ENCODE measurements around the gene CLPTM1. TPM values are rescaled to one million over a fixed set of nuclear protein-coding genes. Genes with fewer than 3 reads are reported as not detected.
A peak's percentile ranks its signal among the peaks of the same experiment; 100 is the strongest.

CLPTM1 gene
- total and polyA plus RNA-seq, 9 donors, result 36.4 to 103 (median 81.6) TPM

DNA sequence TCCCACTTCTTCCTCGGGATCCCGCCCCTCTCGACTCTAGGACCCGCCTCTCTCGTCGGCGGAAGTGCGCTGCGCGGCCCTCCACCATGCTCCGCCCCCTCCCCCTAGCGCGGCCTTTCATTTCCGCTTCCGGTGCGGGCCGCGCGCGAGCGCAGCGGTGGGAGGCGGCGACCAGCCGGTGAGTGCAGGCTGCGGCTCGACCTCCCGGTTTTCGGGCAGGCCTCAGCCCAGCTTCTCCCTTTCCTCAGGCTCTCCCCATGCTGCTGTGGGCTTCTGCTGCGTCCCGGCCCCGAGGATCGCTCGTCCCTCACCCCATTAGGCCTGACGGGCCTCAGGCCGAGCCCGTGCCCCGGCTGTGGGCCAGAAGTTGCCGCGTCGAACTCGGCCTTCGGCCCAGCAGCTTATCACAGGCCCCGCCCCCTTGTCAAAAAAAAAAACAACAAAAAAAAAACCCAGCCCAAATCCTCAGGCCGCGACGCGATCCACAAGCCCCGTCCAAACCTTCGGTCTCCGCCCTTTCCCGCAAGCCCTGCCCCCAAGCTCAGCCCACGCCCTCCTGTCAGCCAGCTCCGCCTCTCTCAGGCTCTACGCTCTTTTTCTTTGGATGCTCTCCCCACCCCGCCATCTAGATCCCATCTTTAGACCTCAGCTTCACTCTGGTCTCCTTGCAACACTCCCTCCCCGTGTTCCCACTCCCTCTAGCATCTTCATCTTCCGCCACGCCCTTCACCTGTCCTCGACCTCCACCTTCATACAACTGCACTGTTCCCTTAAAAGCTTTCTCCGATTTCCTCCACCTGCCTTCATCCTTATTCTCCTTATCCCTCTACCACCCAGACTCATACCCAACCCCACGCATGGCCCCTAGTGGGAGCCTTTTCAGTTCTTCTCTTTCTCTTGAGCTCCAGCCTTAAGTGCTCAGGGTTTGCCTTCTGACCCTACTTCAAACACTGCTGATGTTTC lies 84.0 kb downstream of the CLPTM1 start, which contains the start of gene CLASRP:
CLASRP (plus strand) TSS at position 115 of the 963 bp plus-strand sequence. CDS start 1,168 bp downstream, outside the sequence.
- TF ChIP-seq POLR2A (IDR thresholded peaks at IDR 0.05), result peak; percentile 98
- no peak for TF ChIP-seq EP300 (IDR thresholded peaks at IDR 0.05)
- TF ChIP-seq, protein P1, sequence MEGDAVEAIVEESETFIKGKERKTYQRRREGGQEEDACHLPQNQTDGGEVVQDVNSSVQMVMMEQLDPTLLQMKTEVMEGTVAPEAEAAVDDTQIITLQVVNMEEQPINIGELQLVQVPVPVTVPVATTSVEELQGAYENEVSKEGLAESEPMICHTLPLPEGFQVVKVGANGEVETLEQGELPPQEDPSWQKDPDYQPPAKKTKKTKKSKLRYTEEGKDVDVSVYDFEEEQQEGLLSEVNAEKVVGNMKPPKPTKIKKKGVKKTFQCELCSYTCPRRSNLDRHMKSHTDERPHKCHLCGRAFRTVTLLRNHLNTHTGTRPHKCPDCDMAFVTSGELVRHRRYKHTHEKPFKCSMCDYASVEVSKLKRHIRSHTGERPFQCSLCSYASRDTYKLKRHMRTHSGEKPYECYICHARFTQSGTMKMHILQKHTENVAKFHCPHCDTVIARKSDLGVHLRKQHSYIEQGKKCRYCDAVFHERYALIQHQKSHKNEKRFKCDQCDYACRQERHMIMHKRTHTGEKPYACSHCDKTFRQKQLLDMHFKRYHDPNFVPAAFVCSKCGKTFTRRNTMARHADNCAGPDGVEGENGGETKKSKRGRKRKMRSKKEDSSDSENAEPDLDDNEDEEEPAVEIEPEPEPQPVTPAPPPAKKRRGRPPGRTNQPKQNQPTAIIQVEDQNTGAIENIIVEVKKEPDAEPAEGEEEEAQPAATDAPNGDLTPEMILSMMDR (IDR thresholded peaks at IDR 0.05), result peak in 1 of 3 donors; percentile 30
- Histone ChIP-seq H3K4me3 (peak within 1 kb of the TSS; percentile 95), H3K4me1 (ENCODE audit: insufficient read depth) (peaks cover 6% of the 10 kb centered on the region), H3K9me3 (no peaks in the 10 kb centered on the region), H3K27ac (peak within 1 kb of the TSS; percentile 42 to 87), H3K36me3 (no peaks in the 10 kb centered on the region), H3K27me3 (no peaks in the 10 kb centered on the region)
- 1 to 2% (median 1%) methylated on average over 62 of the region's 62 CpGs for WGBS, 3 donors
- intact Hi-C loops (cut with DNase I), result no loop called here
- peak; percentile 89 to 94 (median 92) for DNase-seq

DNA sequence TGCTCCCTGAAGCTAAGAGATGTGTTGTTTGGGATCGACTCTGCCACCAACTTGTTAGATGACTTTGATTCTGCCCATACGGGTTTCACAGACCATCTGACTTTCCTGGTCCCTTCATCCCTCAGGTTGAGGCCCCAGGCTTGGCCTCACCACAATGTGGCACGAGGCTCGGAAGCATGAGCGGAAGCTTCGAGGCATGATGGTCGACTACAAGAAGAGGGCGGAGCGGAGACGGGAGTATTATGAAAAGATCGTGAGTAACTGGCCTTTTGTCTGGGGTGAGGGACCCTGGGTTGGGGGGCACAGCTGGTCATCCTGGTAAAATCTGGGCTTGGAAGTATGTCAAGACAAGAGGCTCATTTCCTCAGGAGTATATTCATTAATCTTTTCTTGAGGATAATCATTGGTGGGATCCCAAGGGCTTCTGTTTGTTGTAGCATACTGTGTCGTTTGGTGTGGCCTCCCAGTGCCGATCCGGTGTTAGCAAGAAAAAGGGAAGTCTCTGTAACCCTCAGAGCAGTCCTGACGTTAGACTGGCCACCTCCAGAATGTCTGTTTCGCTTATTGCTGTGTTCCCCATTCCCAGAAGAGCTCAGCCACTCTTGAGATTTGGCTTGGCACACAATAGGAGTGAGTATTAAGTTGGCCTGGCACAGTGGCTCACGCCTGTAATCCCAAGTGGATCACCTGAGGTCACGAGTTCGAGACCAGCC lies 85.0 kb downstream of the CLPTM1 start:
- H3K9me3 ChIP-seq, result no peaks in the 10 kb centered on the region
- no peak for DNase-seq
- intact Hi-C loops (cut with DNase I), result no loop called here
- no peak overlapping the region for H3K4me3 ChIP-seq
- H3K27ac ChIP-seq, result no peak overlapping the region
- no peaks in the 10 kb centered on the region for H3K27me3 ChIP-seq
- 72 to 80% (median 78%) methylated on average over 19 of the region's 19 CpGs for WGBS, 3 donors
- no peaks in the 10 kb centered on the region for H3K36me3 ChIP-seq
- H3K4me1 ChIP-seq (ENCODE audit: insufficient read depth), result peaks cover 6% of the 10 kb centered on the region
- TF ChIP-seq, protein P1 (IDR thresholded peaks at IDR 0.05), result no peak
- TF ChIP-seq EP300 (IDR thresholded peaks at IDR 0.05), result no peak
- TF ChIP-seq POLR2A (IDR thresholded peaks at IDR 0.05), result no peak

DNA sequence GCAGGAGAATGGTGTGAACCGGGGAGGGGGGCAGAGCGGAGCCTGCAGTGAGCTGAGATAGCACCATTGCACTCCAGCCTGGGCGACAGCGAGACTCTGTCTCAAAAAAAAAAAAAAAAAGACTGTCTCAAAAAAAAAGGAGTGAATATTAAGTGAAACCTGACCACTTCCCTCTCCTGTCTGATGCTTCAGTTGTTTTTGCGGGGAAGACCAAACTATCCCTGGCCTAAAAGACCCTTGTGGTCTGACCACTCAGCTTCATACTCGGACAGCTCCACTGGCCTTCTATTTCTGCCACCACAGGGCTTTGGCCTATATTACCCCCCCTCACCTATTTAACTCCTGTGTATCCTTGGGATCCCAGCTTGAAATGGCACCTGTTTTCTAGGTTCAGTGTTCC lies 85.9 kb downstream of the CLPTM1 start:
- Histone ChIP-seq H3K36me3 (no peaks in the 10 kb centered on the region), H3K9me3 (no peaks in the 10 kb centered on the region), H3K27me3 (no peaks in the 10 kb centered on the region), H3K4me3 (no peak overlapping the region), H3K4me1 (ENCODE audit: insufficient read depth) (peaks cover 6% of the 10 kb centered on the region), H3K27ac (no peak overlapping the region)
- WGBS, 3 donors, result 74 to 85% (median 81%) methylated on average over 6 of the region's 6 CpGs
- TF ChIP-seq POLR2A (IDR thresholded peaks at IDR 0.05) (no peak), EP300 (IDR thresholded peaks at IDR 0.05) (no peak)
- TF ChIP-seq, protein P1 (IDR thresholded peaks at IDR 0.05), result no peak
- DNase-seq, result no peak
- intact Hi-C loops (cut with DNase I), result no loop called here

Other genes with a start within 250 kb of the CLPTM1 start
- 100 to 1,000 TPM in 2 of 7 donors, 10 to 100 TPM in 5; 17.8 to 141 (median 50.7) TPM for gene BCL3, start 206.7 kb upstream of the CLPTM1 start, total RNA-seq
- 10 to 100 TPM in 1 of 2 donors, 1 to 10 TPM in 1; 3.2 to 43.4 TPM for gene BCL3, start 206.7 kb upstream of the CLPTM1 start, polyA plus RNA-seq
- 10 to 100 TPM in 1 of 7 donors, 1 to 10 TPM in 3, under 1 TPM in 1, not detected in 2; 0.46 to 10.3 (median 2.2) TPM for gene CBLC, start 177.5 kb upstream of the CLPTM1 start, total RNA-seq
- gene CBLC, start 177.5 kb upstream of the CLPTM1 start, polyA plus RNA-seq, result under 1 TPM in 1 of 2 donors, not detected in 1; 0.08 TPM
- gene BCAM, start 146.3 kb upstream of the CLPTM1 start, total RNA-seq, result 100 to 1,000 TPM in 2 of 7 donors, 10 to 100 TPM in 5; 18.4 to 419 (median 87.0) TPM
- gene BCAM, start 146.3 kb upstream of the CLPTM1 start, polyA plus RNA-seq, result 10 to 100 TPM in 1 of 2 donors, 1 to 10 TPM in 1; 9.7 to 62.0 TPM
- 100 to 1,000 TPM in 1 of 7 donors, 10 to 100 TPM in 6; 37.8 to 185 (median 71.8) TPM for gene NECTIN2, start 109.1 kb upstream of the CLPTM1 start, total RNA-seq
- 10 to 100 TPM; 40.3 to 76.3 TPM for gene NECTIN2, start 109.1 kb upstream of the CLPTM1 start, polyA plus RNA-seq
- gene TOMM40, start 64.1 kb upstream of the CLPTM1 start, total RNA-seq, result 10 to 100 TPM; 23.5 to 63.9 (median 43.7) TPM
- 10 to 100 TPM; 11.1 to 23.1 TPM for gene TOMM40, start 64.1 kb upstream of the CLPTM1 start, polyA plus RNA-seq
- gene APOE, start 49.6 kb upstream of the CLPTM1 start, total RNA-seq, result 100 to 1,000 TPM; 138 to 799 (median 455) TPM
- 100 to 1,000 TPM; 124 to 934 TPM for gene APOE, start 49.6 kb upstream of the CLPTM1 start, polyA plus RNA-seq
- gene APOC1, start 40.8 kb upstream of the CLPTM1 start, total RNA-seq, result 100 to 1,000 TPM in 1 of 7 donors, 10 to 100 TPM in 6; 14.4 to 104 (median 45.0) TPM
- gene APOC1, start 40.8 kb upstream of the CLPTM1 start, polyA plus RNA-seq, result 100 to 1,000 TPM in 1 of 2 donors, 10 to 100 TPM in 1; 96.5 to 625 TPM
- gene APOC4, start 13.1 kb upstream of the CLPTM1 start, total RNA-seq, result under 1 TPM in 1 of 7 donors, not detected in 6; 0.57 TPM
- gene APOC4, start 13.1 kb upstream of the CLPTM1 start, polyA plus RNA-seq, result not detected
- 1 to 10 TPM in 2 of 7 donors, under 1 TPM in 1, not detected in 4; 0.32 to 1.6 (median 1.1) TPM for gene APOC2, start 9.3 kb upstream of the CLPTM1 start, total RNA-seq
- gene APOC2, start 9.3 kb upstream of the CLPTM1 start, polyA plus RNA-seq, result 1 to 10 TPM in 1 of 2 donors, under 1 TPM in 1; 0.34 to 5.5 TPM
- gene RELB, start 46.1 kb downstream of the CLPTM1 start, total RNA-seq, result 10 to 100 TPM in 5 of 7 donors, 1 to 10 TPM in 2; 5.4 to 23.2 (median 10.4) TPM
- gene RELB, start 46.1 kb downstream of the CLPTM1 start, polyA plus RNA-seq, result 1 to 10 TPM; 3.0 to 7.1 TPM
- gene CLASRP, start 83.7 kb downstream of the CLPTM1 start, total RNA-seq, result 100 to 1,000 TPM in 2 of 7 donors, 10 to 100 TPM in 5; 52.3 to 113 (median 80.3) TPM
- 10 to 100 TPM; 29.5 to 82.1 TPM for gene CLASRP, start 83.7 kb downstream of the CLPTM1 start, polyA plus RNA-seq
- gene ZNF296, start 121.1 kb downstream of the CLPTM1 start, total RNA-seq, result 1 to 10 TPM in 1 of 7 donors, under 1 TPM in 6; 0.24 to 2.4 (median 0.52) TPM
- under 1 TPM in 1 of 2 donors, not detected in 1; 0.29 TPM for gene ZNF296, start 121.1 kb downstream of the CLPTM1 start, polyA plus RNA-seq
- 10 to 100 TPM; 10.4 to 16.0 (median 12.1) TPM for gene GEMIN7, start 123.9 kb downstream of the CLPTM1 start, total RNA-seq
- gene GEMIN7, start 123.9 kb downstream of the CLPTM1 start, polyA plus RNA-seq, result 10 to 100 TPM in 1 of 2 donors, 1 to 10 TPM in 1; 9.7 to 11.7 TPM
- gene PPP1R37, start 137.8 kb downstream of the CLPTM1 start, total RNA-seq, result 10 to 100 TPM; 18.5 to 28.4 (median 23.1) TPM
- 10 to 100 TPM in 1 of 2 donors, 1 to 10 TPM in 1; 5.5 to 19.5 TPM for gene PPP1R37, start 137.8 kb downstream of the CLPTM1 start, polyA plus RNA-seq
- under 1 TPM; 0.15 to 0.57 (median 0.20) TPM for gene NKPD1, start 205.6 kb downstream of the CLPTM1 start, total RNA-seq
- under 1 TPM in 1 of 2 donors, not detected in 1; 0.11 TPM for gene NKPD1, start 205.6 kb downstream of the CLPTM1 start, polyA plus RNA-seq
- 10 to 100 TPM; 14.2 to 32.9 (median 23.4) TPM for gene TRAPPC6A, start 222.9 kb downstream of the CLPTM1 start, total RNA-seq
- gene TRAPPC6A, start 222.9 kb downstream of the CLPTM1 start, polyA plus RNA-seq, result 10 to 100 TPM in 1 of 2 donors, 1 to 10 TPM in 1; 1.8 to 33.7 TPM
- 10 to 100 TPM in 4 of 7 donors, 1 to 10 TPM in 3; 4.1 to 12.6 (median 11.9) TPM for gene BLOC1S3, start 223.4 kb downstream of the CLPTM1 start, total RNA-seq
- 10 to 100 TPM in 1 of 2 donors, 1 to 10 TPM in 1; 5.2 to 11.3 TPM for gene BLOC1S3, start 223.4 kb downstream of the CLPTM1 start, polyA plus RNA-seq

Measured in ovary (tissue), 9 donors.